B cell (primary cell): Measurements from ENCODE around the gene HMX3. TPM values are rescaled to one million over a fixed set of nuclear protein-coding genes. Genes with fewer than 3 reads are reported as not detected.
A peak's percentile ranks its signal among the peaks of the same experiment; 100 is the strongest.

ENCODE experiments used
- ATAC-seq: fragments of 200-7000 bp; cut with Tn5 transposase; one replicate; pipeline ENCODE4 v1.10.0; 2021; ENCODE audit warnings: low read depth, mild to moderate bottlenecking, moderate number of reproducible peaks, moderate library complexity
- CTCF ChIA-PET: fragments of 350-600 bp; sonication (Branson Sonifier 250); formaldehyde crosslinking; loops from one replicate; lab custom pipeline; 2021; ENCODE audit warnings: antibody characterized with exemption, inconsistent platforms; lab: Charles Lee
- POLR2A ChIA-PET: fragments of 350-600 bp; sonication (Branson Sonifier 250); formaldehyde crosslinking; loops from one replicate; lab custom pipeline; 2021; ENCODE audit warnings: antibody characterized with exemption; lab: Charles Lee
- DNase-seq: peaks from one replicate; pipeline ENCODE4 v3.0.0; 2013
- H2AFZ ChIP-seq: 2 replicates; pipeline ENCODE4 v1.6.1; 2012; ENCODE audit warnings: mild to moderate bottlenecking, low read depth, low read length; ENCODE audit not compliant: insufficient read depth, poor library complexity, severe bottlenecking
- H3K27ac ChIP-seq, 2 donors: 1 replicate in 1 of 2; 2 replicates in 1 of 2; pipeline ENCODE4 v1.5.1; 2012 to 2013; ENCODE audit warnings: low read length in 2 of 2, mild to moderate bottlenecking in 2 of 2, moderate library complexity in 1 of 2
- H3K27me3 ChIP-seq, 4 experiments: fragments of 200-600 bp in 1 of 4; sonication (generic) in 1 of 4; replicated peaks in 1 of 4; 1 replicate in 2 of 4; 2 replicates in 2 of 4; pipeline versions ENCODE4 v1.6.1 to v1.7.0; 2013 to 2016; ENCODE audit warnings: low read length in 3 of 4, mild to moderate bottlenecking in 2 of 4, mixed read lengths in 1 of 4, moderate library complexity in 1 of 4; ENCODE audit not compliant: insufficient read depth in 4 of 4, control insufficient read depth in 3 of 4; ENCODE audit errors: control extremely low read depth in 1 of 4
- H3K36me3 ChIP-seq, 2 experiments: replicated peaks in 1 of 2; 1 replicate in 1 of 2; 2 replicates in 1 of 2; pipeline versions ENCODE4 v1.6.1 to v1.7.1; 2013; ENCODE audit warnings: low read length in 1 of 2; ENCODE audit not compliant: insufficient read depth in 2 of 2, control insufficient read depth in 1 of 2; ENCODE audit errors: control extremely low read depth in 1 of 2, extremely low read depth in 1 of 2
- H3K4me1 ChIP-seq, 2 donors: fragments of 200-600 bp in 1 of 2; sonication (generic) in 1 of 2; 1 replicate in 1 of 2; 2 replicates in 1 of 2; pipeline versions ENCODE4 v1.5.1 to v1.6.1; 2013 to 2017; ENCODE audit warnings: low read length in 2 of 2; ENCODE audit not compliant: control insufficient read depth in 2 of 2, insufficient read depth in 2 of 2
- H3K4me2 ChIP-seq: replicated peaks from 2 replicates; pipeline ENCODE3; 2012; ENCODE audit warnings: mild to moderate bottlenecking, low read depth, low read length; ENCODE audit not compliant: poor library complexity, severe bottlenecking
- H3K4me3 ChIP-seq, 5 experiments: fragments of 200-600 bp in 1 of 5; sonication (generic) in 1 of 5; 1 replicate in 3 of 5; 2 replicates in 2 of 5; pipeline versions ENCODE4 v1.5.1 to v1.7.0; 2011 to 2016; ENCODE audit warnings: low read length in 4 of 5, mild to moderate bottlenecking in 4 of 5, low read depth in 2 of 5, control low read depth in 1 of 5, moderate library complexity in 1 of 5; ENCODE audit not compliant: insufficient read depth in 1 of 5; ENCODE audit errors: control extremely low read depth in 1 of 5, extremely low read depth in 1 of 5
- H3K79me2 ChIP-seq: fragments of 200-600 bp; sonication (generic); one replicate; pipeline ENCODE4 v1.6.0; 2016; ENCODE audit warnings: low read length; ENCODE audit not compliant: control insufficient read depth, insufficient read depth
- H3K9ac ChIP-seq: fragments of 200-600 bp; sonication (generic); 2 replicates; pipeline ENCODE4 v1.6.1; 2017; ENCODE audit warnings: mild to moderate bottlenecking, low read length, moderate library complexity
- H3K9me3 ChIP-seq, 3 donors: one replicate each; pipeline versions ENCODE4 v1.6.1 to v1.7.1; 2013; ENCODE audit warnings: low read length in 2 of 3; ENCODE audit not compliant: control insufficient read depth in 2 of 3, insufficient read depth in 1 of 3; ENCODE audit errors: control extremely low read depth in 1 of 3
- H4K20me1 ChIP-seq: 2 replicates; pipeline ENCODE4 v1.6.0; 2012; ENCODE audit warnings: mild to moderate bottlenecking, low read length; ENCODE audit not compliant: insufficient read depth, control insufficient read depth, poor library complexity, severe bottlenecking
- H3K27ac Mint-ChIP-seq: one replicate; pipeline ENCODE4 v1.8.0; 2021; ENCODE audit warnings: mixed read lengths
- H3K27me3 Mint-ChIP-seq: one replicate; pipeline ENCODE4 v1.8.0; 2021; ENCODE audit warnings: mixed read lengths
- H3K4me1 Mint-ChIP-seq: one replicate; pipeline ENCODE4 v1.8.0; 2021; ENCODE audit warnings: mixed read lengths
- H3K4me3 Mint-ChIP-seq: one replicate; pipeline ENCODE4 v1.8.0; 2021; ENCODE audit warnings: mixed read lengths
- H3K9me3 Mint-ChIP-seq: one replicate; pipeline ENCODE4 v1.8.0; 2022; ENCODE audit warnings: mixed read lengths; ENCODE audit not compliant: insufficient read depth
- EZH2 ChIP-seq: IDR thresholded peaks from 2 replicates; pipeline ENCODE4 v1.6.1; 2012; ENCODE audit warnings: borderline replicate concordance, low read depth, mild to moderate bottlenecking, moderate library complexity, low read length; ENCODE audit not compliant: insufficient read depth, poor library complexity, severe bottlenecking
- WGBS: methylation state at CpG from one replicate; pipeline ENCODE4 v1.1.5; 2013; ENCODE audit warnings: missing lambda C conversion rate; ENCODE audit not compliant: insufficient coverage; 5-methylcytosine and 5-hydroxymethylcytosine counted together
- intact Hi-C: fragments of 100-400 bp; cut with micrococcal nuclease; formaldehyde crosslinking; loops from one replicate; pipeline ENCODE4 v1.10.0; 2022
- polyA plus RNA-seq: library from polyadenylated mRNA; depleted of rRNA; stranded (reverse); fragments of >200 nt; gene quantifications from 2 replicates; pipeline ENCODE4 v1.2.3, GENCODE V29; 2012
- total RNA-seq, 2 donors: library from RNA; stranded (reverse); fragments of 120-200 nt in 1 of 2; gene quantifications; 1 replicate in 1 of 2; 2 replicates in 1 of 2; pipeline versions ENCODE4 v1.2.3 to v1.2.4, GENCODE V29; 2013 to 2022
- TF ChIP-seq, protein P1 (sequence below): fragments of 200-600 bp; IDR thresholded peaks from one replicate; pipeline ENCODE4 v1.8.0; 2022; ENCODE audit warnings: antibody characterized with exemption, mild to moderate bottlenecking

HMX3 gene
- total and polyA plus RNA-seq, 2 donors (not counting 1 experiment from before 2014, with no cell fraction given): not detected

DNA sequence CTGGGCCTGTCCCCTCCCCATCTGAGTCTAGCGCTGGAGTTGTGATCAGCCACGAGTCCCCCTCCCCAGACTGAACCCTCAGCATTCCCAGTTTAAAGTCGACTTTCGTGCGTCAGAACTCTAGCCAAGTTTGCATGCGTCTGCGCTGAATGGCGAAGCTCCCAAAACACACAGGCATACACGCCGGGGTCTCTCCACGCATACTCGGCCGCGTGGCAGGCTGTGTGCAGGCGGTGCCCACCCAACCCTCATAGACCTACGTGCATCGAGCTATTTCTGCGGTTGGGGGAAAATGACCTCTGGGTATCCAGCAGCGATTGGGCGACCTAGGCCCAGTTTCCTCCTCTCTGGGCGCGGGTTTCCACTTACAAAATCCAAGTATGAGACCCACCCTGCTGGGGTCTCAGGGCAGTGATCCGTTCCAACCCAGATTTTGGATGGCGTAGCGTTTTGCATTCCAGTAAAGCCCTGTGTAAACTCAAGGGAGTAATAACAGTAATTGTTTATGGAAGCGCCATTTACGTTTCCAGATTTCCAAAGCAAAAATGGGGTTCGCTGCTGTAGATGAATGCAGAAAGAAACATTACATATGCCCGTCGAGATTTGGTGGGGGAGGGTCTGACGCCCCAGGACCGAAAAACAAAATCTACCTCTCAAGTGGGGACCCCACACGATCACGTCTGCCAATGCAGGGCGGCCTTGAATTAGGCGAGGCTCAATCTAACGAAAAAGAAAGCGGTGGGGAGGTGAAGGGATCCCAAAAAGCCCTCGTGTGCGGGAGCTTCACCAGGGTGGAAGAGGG lies 2.0 kb upstream of the HMX3 start:
- Histone ChIP-seq H3K9ac (no peak overlapping the region), H4K20me1 (no peaks in the 10 kb centered on the region), H3K4me3 (no peak overlapping the region), H3K27me3 (peaks cover 0 to 88% (median 71%) of the 10 kb centered on the region in 4 experiments), H2AFZ (peak overlapping the region; percentile 34), H3K79me2 (no peaks in the 10 kb centered on the region), H3K9me3 (peaks cover 3 to 58% (median 18%) of the 10 kb centered on the region in 3 donors), H3K4me2 (peak overlapping the region; percentile 83), H3K27ac (no peak overlapping the region), H3K36me3 (no peaks in the 10 kb centered on the region), H3K4me1 (peaks cover 49 to 57% of the 10 kb centered on the region in 2 donors)
- ChIA-PET CTCF (interaction anchor here (0.9 to 4.3 kb wide), 10 partner anchors 11 to 430 kb away, joined by 3 to 32 read pairs (median 4); partner anchors contain the start of gene BUB3), POLR2A (interaction anchor here (1.3 kb wide), 1 partner anchor 16 kb away, joined by 3 read pairs; no protein-coding TSS in a partner anchor)
- TF ChIP-seq, protein P1, sequence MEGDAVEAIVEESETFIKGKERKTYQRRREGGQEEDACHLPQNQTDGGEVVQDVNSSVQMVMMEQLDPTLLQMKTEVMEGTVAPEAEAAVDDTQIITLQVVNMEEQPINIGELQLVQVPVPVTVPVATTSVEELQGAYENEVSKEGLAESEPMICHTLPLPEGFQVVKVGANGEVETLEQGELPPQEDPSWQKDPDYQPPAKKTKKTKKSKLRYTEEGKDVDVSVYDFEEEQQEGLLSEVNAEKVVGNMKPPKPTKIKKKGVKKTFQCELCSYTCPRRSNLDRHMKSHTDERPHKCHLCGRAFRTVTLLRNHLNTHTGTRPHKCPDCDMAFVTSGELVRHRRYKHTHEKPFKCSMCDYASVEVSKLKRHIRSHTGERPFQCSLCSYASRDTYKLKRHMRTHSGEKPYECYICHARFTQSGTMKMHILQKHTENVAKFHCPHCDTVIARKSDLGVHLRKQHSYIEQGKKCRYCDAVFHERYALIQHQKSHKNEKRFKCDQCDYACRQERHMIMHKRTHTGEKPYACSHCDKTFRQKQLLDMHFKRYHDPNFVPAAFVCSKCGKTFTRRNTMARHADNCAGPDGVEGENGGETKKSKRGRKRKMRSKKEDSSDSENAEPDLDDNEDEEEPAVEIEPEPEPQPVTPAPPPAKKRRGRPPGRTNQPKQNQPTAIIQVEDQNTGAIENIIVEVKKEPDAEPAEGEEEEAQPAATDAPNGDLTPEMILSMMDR: no peak
- TF ChIP-seq EZH2: no peak
- ATAC-seq: no peak
- no peaks in the 10 kb centered on the region for H3K9me3 Mint-ChIP-seq
- peaks cover 65% of the 10 kb centered on the region for H3K27me3 Mint-ChIP-seq
- 12% methylated on average over 25 of the region's 40 CpGs for WGBS
- peak overlapping the region; percentile 57 for H3K4me3 Mint-ChIP-seq
- H3K4me1 Mint-ChIP-seq: peaks cover 33% of the 10 kb centered on the region
- peak overlapping the region; percentile 84 for H3K27ac Mint-ChIP-seq
- peak; percentile 48 for DNase-seq
- intact Hi-C loops: loop anchor here (1.0 kb wide), 1 partner anchor 16 kb away; no protein-coding TSS in a partner anchor
